Measurements from ENCODE around the gene SMAP2.

SMAP2 gene

GRCh38 chr1:40423264-40423642 lies 49.7 kb downstream of the SMAP2 start:
- no peak for DNase-seq

GRCh38 chr1:40423951-40424618 lies 50.6 kb downstream of the SMAP2 start:
- DNase-seq: no peak

- DNase-seq: no peak
These were observed 51.7 kb downstream of the SMAP2 start for GRCh38 chr1:40425198-40425597.

- no peak for DNase-seq
These were observed 57.9 kb downstream of the SMAP2 start for GRCh38 chr1:40431385-40431784.

GRCh38 chr1:40432644-40433390 lies 59.3 kb downstream of the SMAP2 start:
- no peak for DNase-seq

- DNase-seq: no peak
These were observed 61.9 kb downstream of the SMAP2 start for GRCh38 chr1:40435471-40435870.

- no peak for DNase-seq
These were observed 62.3 kb downstream of the SMAP2 start for GRCh38 chr1:40435876-40436275.

GRCh38 chr1:40438391-40439015 lies 65.0 kb downstream of the SMAP2 start:
- no peak for DNase-seq

GRCh38 chr1:40439247-40439646 lies 65.7 kb downstream of the SMAP2 start:
- DNase-seq: no peak

GRCh38 chr1:40449684-40450494 lies 76.4 kb downstream of the SMAP2 start, which contains the start of gene ZFP69B:
ZFP69B (plus strand) TSS chr1:40450476; CDS start chr1:40450962, 486 bp downstream.
- DNase-seq: peak; percentile 69 to 73 (median 70)

- peak; percentile 10 to 50 (median 40) for DNase-seq
These were observed 77.1 kb downstream of the SMAP2 start for GRCh38 chr1:40450495-40451237.

- no peak for DNase-seq
These were observed 77.7 kb downstream of the SMAP2 start for GRCh38 chr1:40451238-40451585.

GRCh38 chr1:40454873-40455272 lies 81.3 kb downstream of the SMAP2 start:
- no peak for DNase-seq

- DNase-seq: no peak
These were observed 89.5 kb downstream of the SMAP2 start for GRCh38 chr1:40462956-40463590.

- DNase-seq: no peak
These were observed 95.8 kb downstream of the SMAP2 start for GRCh38 chr1:40469327-40469726.
